ENCODE measurements around the gene TBCEL. TPM values are rescaled to one million over a fixed set of nuclear protein-coding genes. Genes with fewer than 3 reads are reported as not detected.

Gene TBCEL
- total RNA-seq, result 55.1 TPM

DNA sequence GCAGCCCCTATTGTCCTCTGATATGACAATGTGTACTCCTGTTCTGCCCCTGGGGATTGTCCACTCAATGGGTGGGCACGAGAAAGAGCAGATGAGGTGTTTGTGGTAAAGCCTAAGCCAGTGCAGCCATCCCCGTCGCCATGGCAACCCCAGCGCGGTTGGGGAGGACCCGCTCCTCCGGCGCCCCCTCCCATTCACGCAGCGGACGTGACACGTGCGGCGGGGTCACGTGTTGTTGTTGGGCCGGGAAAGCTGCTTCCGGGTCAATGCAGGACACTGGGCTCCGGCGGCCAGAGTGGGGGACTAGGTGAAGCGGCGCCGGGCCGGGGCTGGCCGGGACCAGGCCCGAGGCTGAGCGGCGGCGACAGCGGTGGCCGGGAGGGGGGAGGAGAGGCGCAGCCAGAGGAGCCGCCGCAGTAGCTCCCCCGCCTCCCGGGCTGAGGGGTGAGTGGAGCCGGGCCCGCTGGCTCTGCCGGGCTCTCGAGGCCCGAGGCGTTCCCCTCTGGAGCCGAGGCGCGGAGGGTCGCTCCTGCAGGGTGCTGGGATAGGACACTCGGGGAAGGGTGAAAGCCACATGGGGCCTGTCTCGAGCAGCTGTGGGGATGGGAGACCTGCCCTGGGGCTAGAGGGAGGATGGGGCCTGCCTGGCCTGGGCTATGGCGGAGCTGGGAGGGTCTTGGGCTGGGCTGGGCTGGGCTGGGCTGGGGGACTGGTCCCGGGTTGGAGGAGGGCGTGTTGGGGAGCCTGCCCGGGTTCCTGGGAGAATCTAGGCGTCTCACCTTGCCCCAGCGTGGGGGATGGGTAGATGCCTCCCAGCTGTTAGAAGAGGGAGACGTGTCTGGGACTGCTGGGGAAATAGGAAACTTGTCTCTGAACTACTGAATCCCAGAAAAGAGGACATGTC, at the start of gene TBCEL:
TBCEL (plus strand) TSS at position 255 of the 904 bp plus-strand sequence. CDS start 21,589 bp downstream, outside the sequence.

DNA sequence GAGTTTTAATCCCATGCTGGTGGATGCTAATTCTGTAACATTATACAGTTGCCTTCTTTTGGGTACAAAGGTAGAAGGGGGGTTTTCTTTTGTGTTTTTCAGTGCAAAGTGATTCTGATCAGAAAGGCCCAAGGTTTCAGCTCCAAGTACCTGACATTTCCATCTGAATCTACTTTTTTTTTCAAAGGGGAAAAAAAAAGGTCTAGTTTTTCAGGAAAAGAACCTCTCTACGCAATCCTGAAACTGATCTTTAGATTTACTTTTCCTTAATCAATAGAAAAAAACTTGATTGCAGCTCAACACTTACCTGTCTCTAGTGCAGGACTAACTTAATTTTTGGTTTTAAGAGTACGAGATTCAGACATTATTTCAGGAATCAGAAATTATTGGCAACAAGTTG, 77.0 kb downstream of the TBCEL start, which contains the start of gene TECTA:
TECTA (plus strand) TSS at position 301 of the 400 bp plus-strand sequence. CDS start 1,423 bp downstream, outside the sequence.

Other genes starting within 250 kb of the TBCEL start
- gene TECTA, start 77.1 kb downstream of the TBCEL start, total RNA-seq, result 8.1 TPM

Measured in parietal lobe (tissue), 1 donor.